Smooth muscle cell (in vitro differentiated cells): ENCODE results near the gene C2CD4B. TPM values are rescaled to one million over a fixed set of nuclear protein-coding genes. Genes with fewer than 3 reads are reported as not detected.

ENCODE experiments used
- DNase-seq: peaks from one replicate; lab custom pipeline; 2025; ENCODE audit not compliant: unreplicated experiment; lab: John Stamatoyannopoulos, UW
- H2AFZ ChIP-seq: fragments of 200-600 bp; sonication (generic); 2 replicates; pipeline ENCODE4 v1.6.0; 2016; ENCODE audit warnings: antibody characterized with exemption, low read depth, mild to moderate bottlenecking
- H3F3A ChIP-seq: fragments of 200-600 bp; sonication (generic); 2 replicates; pipeline ENCODE4 v1.6.0; 2017; ENCODE audit warnings: antibody characterized with exemption, low read depth
- H3K27ac ChIP-seq: fragments of 200-600 bp; sonication (generic); 2 replicates; pipeline ENCODE4 v1.5.1; 2016; ENCODE audit warnings: low read depth, mild to moderate bottlenecking
- H3K27me3 ChIP-seq: fragments of 200-600 bp; sonication (generic); 2 replicates; pipeline ENCODE4 v1.6.1; 2016; ENCODE audit warnings: low read depth, mild to moderate bottlenecking
- H3K36me3 ChIP-seq: fragments of 200-600 bp; sonication (generic); 2 replicates; pipeline ENCODE4 v1.5.1; 2016; ENCODE audit warnings: low read depth
- H3K4me1 ChIP-seq: fragments of 200-600 bp; sonication (generic); 2 replicates; pipeline ENCODE4 v1.5.1; 2016; ENCODE audit warnings: low read depth
- H3K4me2 ChIP-seq: fragments of 200-600 bp; sonication (generic); 2 replicates; pipeline ENCODE4 v1.6.0; 2016; ENCODE audit warnings: mild to moderate bottlenecking
- H3K4me3 ChIP-seq: fragments of 200-600 bp; sonication (generic); 2 replicates; pipeline ENCODE4 v1.5.1; 2016; ENCODE audit warnings: mild to moderate bottlenecking
- H3K79me2 ChIP-seq: fragments of 200-600 bp; sonication (generic); 2 replicates; pipeline ENCODE4 v1.6.0; 2016; ENCODE audit warnings: low read depth, mild to moderate bottlenecking
- H3K9ac ChIP-seq: fragments of 200-600 bp; sonication (generic); 2 replicates; pipeline ENCODE4 v1.6.0; 2016; ENCODE audit warnings: low read depth
- H3K9me3 ChIP-seq: fragments of 200-600 bp; sonication (generic); replicated peaks from 2 replicates; pipeline ENCODE4 v1.5.1; 2016; ENCODE audit warnings: low read depth
- H4K20me1 ChIP-seq: fragments of 200-600 bp; sonication (generic); 2 replicates; pipeline ENCODE4 v1.6.0; 2016; ENCODE audit warnings: low read depth
- WGBS: methylation state at CpG from one replicate; pipeline ENCODE4 v1.1.7; 2016; ENCODE audit warnings: low lambda C conversion rate; 5-methylcytosine and 5-hydroxymethylcytosine counted together
- polyA plus RNA-seq: library from polyadenylated mRNA; unstranded; fragments of >200 nt; fragmentation: Nextera tagmentation; extraction: Ambion mirVana; gene quantifications from 2 replicates; pipeline ENCODE4 v1.2.1, GENCODE V29; 2016
- total RNA-seq: library from RNA; depleted of rRNA; stranded (reverse); fragments of >200 nt; gene quantifications from 2 replicates; pipeline ENCODE4 v1.2.3, GENCODE V29; 2014
- TF ChIP-seq, protein P1 (sequence below): fragments of 200-600 bp; sonication (generic); IDR thresholded peaks from 2 replicates; pipeline ENCODE4 v1.5.1; 2017; ENCODE audit warnings: borderline replicate concordance, mild to moderate bottlenecking, antibody characterized with exemption; ENCODE audit not compliant: insufficient read depth, poor library complexity, severe bottlenecking

Gene C2CD4B
- total and polyA plus RNA-seq, 2 experiments from 2014 or later: 0.71 to 0.81 TPM

GRCh38 chr15:62147551-62147950 lies 17.5 kb downstream of the C2CD4B start:
- no peak for DNase-seq
- TF ChIP-seq, protein P1, sequence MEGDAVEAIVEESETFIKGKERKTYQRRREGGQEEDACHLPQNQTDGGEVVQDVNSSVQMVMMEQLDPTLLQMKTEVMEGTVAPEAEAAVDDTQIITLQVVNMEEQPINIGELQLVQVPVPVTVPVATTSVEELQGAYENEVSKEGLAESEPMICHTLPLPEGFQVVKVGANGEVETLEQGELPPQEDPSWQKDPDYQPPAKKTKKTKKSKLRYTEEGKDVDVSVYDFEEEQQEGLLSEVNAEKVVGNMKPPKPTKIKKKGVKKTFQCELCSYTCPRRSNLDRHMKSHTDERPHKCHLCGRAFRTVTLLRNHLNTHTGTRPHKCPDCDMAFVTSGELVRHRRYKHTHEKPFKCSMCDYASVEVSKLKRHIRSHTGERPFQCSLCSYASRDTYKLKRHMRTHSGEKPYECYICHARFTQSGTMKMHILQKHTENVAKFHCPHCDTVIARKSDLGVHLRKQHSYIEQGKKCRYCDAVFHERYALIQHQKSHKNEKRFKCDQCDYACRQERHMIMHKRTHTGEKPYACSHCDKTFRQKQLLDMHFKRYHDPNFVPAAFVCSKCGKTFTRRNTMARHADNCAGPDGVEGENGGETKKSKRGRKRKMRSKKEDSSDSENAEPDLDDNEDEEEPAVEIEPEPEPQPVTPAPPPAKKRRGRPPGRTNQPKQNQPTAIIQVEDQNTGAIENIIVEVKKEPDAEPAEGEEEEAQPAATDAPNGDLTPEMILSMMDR: no peak
- H3K9ac ChIP-seq: no peak overlapping the region
- 88% methylated on average over 5 of the region's 5 CpGs for WGBS
- no peaks in the 10 kb centered on the region for H4K20me1 ChIP-seq
- H3K4me2 ChIP-seq: no peak overlapping the region
- H3K27ac ChIP-seq: no peak overlapping the region
- no peaks in the 10 kb centered on the region for H3F3A ChIP-seq
- no peaks in the 10 kb centered on the region for H3K27me3 ChIP-seq
- H3K36me3 ChIP-seq: no peaks in the 10 kb centered on the region
- H2AFZ ChIP-seq: no peak overlapping the region
- no peaks in the 10 kb centered on the region for H3K4me1 ChIP-seq
- no peaks in the 10 kb centered on the region for H3K9me3 ChIP-seq
- no peaks in the 10 kb centered on the region for H3K79me2 ChIP-seq
- H3K4me3 ChIP-seq: no peak overlapping the region

DNA sequence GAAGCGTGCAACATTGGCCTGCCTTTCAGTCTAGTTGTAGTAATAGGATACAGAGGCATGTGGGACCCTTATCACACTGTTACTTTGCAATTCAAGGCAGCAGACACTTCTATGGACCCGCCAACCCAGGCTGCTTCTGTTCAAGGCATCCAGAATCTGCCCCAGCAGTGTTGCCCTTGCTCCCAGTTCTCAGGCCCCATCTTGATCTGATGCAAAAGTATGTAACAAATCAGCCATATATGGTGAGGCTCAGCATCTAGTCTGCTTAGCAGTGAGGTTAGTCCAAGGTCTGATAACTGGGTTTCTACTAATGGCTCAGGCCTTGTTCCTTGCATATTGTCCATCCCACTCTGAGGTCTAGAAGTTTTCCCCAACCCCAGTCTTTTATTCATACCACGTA lies 17.9 kb downstream of the C2CD4B start:
- H3K4me1 ChIP-seq: no peaks in the 10 kb centered on the region
- no peak overlapping the region for H2AFZ ChIP-seq
- H3F3A ChIP-seq: no peaks in the 10 kb centered on the region
- H3K79me2 ChIP-seq: no peaks in the 10 kb centered on the region
- no peaks in the 10 kb centered on the region for H4K20me1 ChIP-seq
- no peak overlapping the region for H3K4me2 ChIP-seq
- no peak overlapping the region for H3K9ac ChIP-seq
- H3K9me3 ChIP-seq: no peaks in the 10 kb centered on the region
- no peaks in the 10 kb centered on the region for H3K27me3 ChIP-seq
- no peak overlapping the region for H3K27ac ChIP-seq
- 89% methylated on average over 3 of the region's 3 CpGs for WGBS
- H3K4me3 ChIP-seq: no peak overlapping the region
- H3K36me3 ChIP-seq: no peaks in the 10 kb centered on the region
- TF ChIP-seq, protein P1: no peak
- no peak for DNase-seq

DNA sequence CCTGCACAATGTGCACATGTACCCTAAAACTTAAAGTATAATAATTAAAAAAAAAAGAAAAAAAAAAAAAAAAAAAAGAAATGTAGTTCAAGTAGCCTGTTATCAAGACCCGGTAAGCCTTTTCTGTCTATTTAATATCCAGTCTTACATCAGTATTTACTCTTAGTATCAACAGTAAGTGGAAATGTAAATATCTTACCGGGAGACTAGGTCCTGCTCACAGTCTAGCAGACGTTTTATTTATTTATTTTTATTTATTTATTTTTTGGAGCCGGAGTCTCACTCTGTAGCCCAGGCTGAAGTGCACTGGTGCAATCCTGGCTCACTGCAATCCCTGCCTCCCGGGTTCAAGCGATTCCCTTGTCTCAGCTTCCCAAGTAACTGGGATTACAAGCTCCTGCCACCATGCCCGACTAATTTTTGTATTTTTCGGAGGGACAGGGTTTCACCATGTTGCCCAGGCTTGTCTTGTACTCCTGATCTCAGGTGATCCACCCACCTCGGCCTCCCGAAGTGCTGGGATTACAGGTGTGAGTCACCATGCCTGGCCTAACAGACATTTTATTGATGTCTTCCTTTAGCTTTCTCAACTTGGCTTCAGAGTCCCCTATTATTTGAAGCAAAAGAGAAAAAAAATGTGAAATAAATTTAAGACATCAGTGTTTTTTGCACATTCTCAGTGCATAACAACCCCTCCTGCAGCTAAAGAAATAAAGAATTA lies 19.9 kb downstream of the C2CD4B start:
- H3K9ac ChIP-seq: no peak overlapping the region
- no peak for DNase-seq
- no peak overlapping the region for H3K27ac ChIP-seq
- no peaks in the 10 kb centered on the region for H3K27me3 ChIP-seq
- H3K36me3 ChIP-seq: no peaks in the 10 kb centered on the region
- no peaks in the 10 kb centered on the region for H4K20me1 ChIP-seq
- no peak overlapping the region for H3K4me2 ChIP-seq
- H3K4me3 ChIP-seq: no peak overlapping the region
- no peak overlapping the region for H2AFZ ChIP-seq
- WGBS: 85% methylated on average over 10 of the region's 10 CpGs
- H3F3A ChIP-seq: no peaks in the 10 kb centered on the region
- TF ChIP-seq, protein P1: no peak
- H3K4me1 ChIP-seq: no peaks in the 10 kb centered on the region
- H3K9me3 ChIP-seq: no peaks in the 10 kb centered on the region
- no peaks in the 10 kb centered on the region for H3K79me2 ChIP-seq

DNA sequence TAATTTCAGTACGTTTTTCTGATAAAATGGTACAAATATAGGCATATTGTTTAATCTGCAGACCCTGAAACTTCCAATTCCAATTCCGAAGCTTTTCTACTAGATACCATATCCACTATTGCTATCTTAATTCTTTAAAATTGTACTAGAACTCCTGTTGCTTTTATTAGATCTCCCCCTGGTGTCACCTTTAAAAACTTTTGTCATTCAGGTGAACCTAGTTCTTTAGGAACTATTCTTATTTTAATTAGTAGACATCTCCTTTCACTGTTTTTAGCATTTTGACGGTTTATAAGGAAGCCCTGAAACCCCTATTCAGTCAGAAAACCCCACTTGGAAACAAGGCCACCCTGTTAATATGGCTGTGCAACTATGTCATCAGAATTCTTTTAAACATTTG lies 22.3 kb downstream of the C2CD4B start:
- no peak overlapping the region for H3K4me3 ChIP-seq
- no peak overlapping the region for H3K27ac ChIP-seq
- H3K9me3 ChIP-seq: no peaks in the 10 kb centered on the region
- H3F3A ChIP-seq: no peaks in the 10 kb centered on the region
- no peaks in the 10 kb centered on the region for H3K4me1 ChIP-seq
- no peak overlapping the region for H2AFZ ChIP-seq
- H4K20me1 ChIP-seq: no peaks in the 10 kb centered on the region
- no peak for DNase-seq
- H3K4me2 ChIP-seq: no peak overlapping the region
- WGBS: 66% methylated on average over 3 of the region's 3 CpGs
- no peaks in the 10 kb centered on the region for H3K27me3 ChIP-seq
- H3K79me2 ChIP-seq: no peaks in the 10 kb centered on the region
- no peaks in the 10 kb centered on the region for H3K36me3 ChIP-seq
- no peak overlapping the region for H3K9ac ChIP-seq
- TF ChIP-seq, protein P1: no peak
